Measurements from ENCODE around the gene CSNK1G2.

Gene CSNK1G2

DNA sequence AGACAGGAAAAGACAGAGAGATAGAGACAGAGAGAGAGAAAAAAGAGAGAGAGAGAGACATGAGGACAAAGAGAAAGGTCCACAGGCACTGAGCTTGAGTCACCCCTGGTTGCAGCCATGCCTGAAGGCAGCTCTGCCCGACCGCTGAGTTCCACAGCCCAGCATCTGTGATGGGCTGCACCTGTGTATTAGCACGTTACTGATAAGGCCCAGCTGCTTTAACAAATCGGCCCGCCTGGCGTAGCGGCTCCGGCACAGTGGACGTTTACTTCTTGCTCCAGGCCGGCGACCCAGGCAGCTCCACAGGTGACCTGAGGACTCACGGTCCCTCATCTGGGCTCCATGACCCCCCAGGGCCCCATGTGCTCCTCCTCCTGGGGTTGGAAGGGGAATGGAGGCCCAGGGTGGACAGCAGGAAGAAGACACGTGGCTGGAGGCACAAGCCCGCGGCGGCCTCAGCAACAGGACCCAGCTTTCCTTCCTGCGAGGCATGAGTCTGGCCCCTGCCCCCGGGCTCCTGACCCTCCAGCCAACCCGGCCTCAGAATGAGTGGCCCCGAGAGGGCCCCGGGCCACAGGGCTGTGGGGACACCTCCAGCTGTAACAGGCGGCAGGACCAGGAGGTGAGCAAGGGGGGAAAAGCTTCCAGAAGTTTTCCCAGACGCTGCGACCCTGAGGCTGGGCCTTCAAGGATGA, 3.9 kb upstream of the CSNK1G2 start:
- Histone ChIP-seq H3K27me3 (ENCODE audit: control insufficient read depth, insufficient read depth, low read length) (peaks cover 4% of the 10 kb centered on the region), H3K9me3 (ENCODE audit: control insufficient read depth, low read length) (no peaks in the 10 kb centered on the region), H3K9ac (ENCODE audit: low read length) (no peak overlapping the region), H3K4me3 (ENCODE audit: low read length) (no peak overlapping the region), H3K4me1 (ENCODE audit: control insufficient read depth, insufficient read depth, low read length) (peaks cover 20% of the 10 kb centered on the region), H3K36me3 (ENCODE audit: control insufficient read depth, insufficient read depth, low read length) (no peaks in the 10 kb centered on the region)

DNA sequence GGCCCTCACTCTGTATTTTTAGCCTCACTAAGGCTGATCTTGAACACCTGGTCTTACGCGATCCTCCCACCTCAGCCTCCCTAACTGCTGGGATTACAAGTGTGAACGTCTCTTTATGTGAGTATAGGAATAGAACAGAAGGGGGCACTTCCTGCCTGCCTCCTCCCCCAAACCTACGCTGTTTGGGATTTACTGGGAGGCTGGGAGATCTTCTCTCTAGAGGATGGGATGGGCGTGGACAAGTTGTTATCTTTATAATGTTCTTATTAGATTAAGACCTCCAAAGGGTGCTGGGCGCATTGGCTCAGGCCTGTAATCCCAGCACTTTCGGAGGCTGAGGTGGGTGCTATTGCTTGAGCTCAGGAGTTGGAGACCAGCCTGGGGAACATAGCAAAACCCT, 2.9 kb upstream of the CSNK1G2 start:
- H3K4me1 ChIP-seq (ENCODE audit: control insufficient read depth, insufficient read depth, low read length), result peaks cover 29% of the 10 kb centered on the region
- H3K27me3 ChIP-seq (ENCODE audit: control insufficient read depth, insufficient read depth, low read length), result peaks cover 4% of the 10 kb centered on the region
- no peak overlapping the region for H3K9ac ChIP-seq (ENCODE audit: low read length)
- H3K4me3 ChIP-seq (ENCODE audit: low read length), result no peak overlapping the region
- no peaks in the 10 kb centered on the region for H3K9me3 ChIP-seq (ENCODE audit: control insufficient read depth, low read length)
- no peaks in the 10 kb centered on the region for H3K36me3 ChIP-seq (ENCODE audit: control insufficient read depth, insufficient read depth, low read length)

DNA sequence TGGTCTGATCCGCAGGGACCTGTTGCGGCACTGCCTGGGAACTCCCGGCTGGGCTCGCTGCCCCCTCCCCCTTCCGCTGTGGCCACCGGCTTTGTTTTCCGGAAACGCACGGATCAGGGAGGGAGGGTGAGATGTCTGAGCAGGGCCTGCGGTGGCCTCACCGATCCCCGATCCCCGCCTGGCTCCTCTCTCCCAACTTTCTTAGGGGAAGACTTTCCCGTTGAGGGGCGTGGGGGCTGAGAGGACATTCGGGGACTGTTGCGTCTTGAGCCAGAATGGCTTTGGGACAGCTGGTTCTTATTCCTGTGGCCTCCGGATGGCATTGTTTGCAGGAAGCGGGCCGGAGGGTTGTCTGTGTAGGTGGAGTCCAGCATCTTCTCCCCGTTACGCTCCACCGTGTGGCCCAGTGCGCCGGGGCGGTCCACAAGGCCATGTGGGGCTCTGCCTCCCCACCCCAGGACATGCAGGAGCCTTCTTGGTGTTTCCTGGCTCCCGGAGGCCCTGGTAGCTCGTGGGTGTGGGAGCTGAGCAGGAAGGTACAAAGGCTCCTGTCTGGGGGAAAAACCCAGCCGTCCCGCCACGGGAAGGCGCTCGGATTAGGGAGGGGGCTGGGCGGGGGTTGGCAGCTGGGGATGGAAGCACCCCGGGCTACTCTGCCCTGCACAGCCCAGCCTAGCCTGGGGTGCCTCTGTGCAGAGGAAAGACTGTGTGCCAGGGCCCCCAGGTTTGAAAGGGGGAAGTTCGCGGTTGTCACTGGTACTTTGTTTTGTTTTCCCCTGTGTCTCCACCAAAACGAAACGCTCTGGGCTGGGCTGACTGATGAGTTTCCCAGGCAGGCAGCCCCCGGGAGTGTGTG, 1.3 kb downstream of the CSNK1G2 start:
- no peaks in the 10 kb centered on the region for H3K27me3 ChIP-seq (ENCODE audit: control insufficient read depth, insufficient read depth, low read length)
- peak overlapping the region; percentile 83 for H3K9ac ChIP-seq (ENCODE audit: low read length)
- H3K4me1 ChIP-seq (ENCODE audit: control insufficient read depth, insufficient read depth, low read length), result peaks cover 37% of the 10 kb centered on the region
- H3K36me3 ChIP-seq (ENCODE audit: control insufficient read depth, insufficient read depth, low read length), result no peaks in the 10 kb centered on the region
- no peaks in the 10 kb centered on the region for H3K9me3 ChIP-seq (ENCODE audit: control insufficient read depth, low read length)
- peak overlapping the region; percentile 47 for H3K4me3 ChIP-seq (ENCODE audit: low read length)

DNA sequence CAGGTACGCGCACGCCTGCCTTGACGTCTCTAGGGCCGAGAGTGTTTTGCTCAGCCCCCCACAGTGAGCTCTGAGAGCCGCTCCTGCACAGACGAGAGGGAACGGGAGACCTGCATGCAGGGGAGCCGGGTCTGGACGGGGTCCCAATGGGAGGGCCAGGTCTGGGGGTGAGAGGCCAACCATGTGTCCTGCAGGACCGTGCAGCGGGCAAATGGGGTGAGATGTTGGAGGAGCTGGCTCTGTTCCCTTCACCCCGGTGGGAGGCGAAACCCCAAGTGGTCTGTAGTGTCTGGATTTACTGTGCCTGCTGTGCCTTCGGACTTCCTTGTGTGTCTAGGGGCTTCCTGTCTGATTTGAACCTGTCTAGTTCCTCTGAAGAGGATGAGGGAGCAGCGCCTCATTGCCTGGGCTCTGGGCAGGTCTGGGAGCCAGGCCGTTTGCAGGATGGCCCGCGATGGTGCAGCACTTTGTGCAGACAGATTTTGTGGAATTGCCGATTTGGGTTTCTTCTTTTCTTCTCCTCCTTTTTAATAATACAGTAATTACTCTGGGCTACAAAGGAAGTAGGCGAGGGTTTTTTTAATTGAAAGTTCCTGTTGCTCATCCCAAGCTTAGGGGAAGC, 2.1 kb downstream of the CSNK1G2 start:
- Histone ChIP-seq H3K4me3 (ENCODE audit: low read length) (no peak overlapping the region), H3K4me1 (ENCODE audit: control insufficient read depth, insufficient read depth, low read length) (peaks cover 42% of the 10 kb centered on the region), H3K27me3 (ENCODE audit: control insufficient read depth, insufficient read depth, low read length) (no peaks in the 10 kb centered on the region), H3K9ac (ENCODE audit: low read length) (peak overlapping the region; percentile 83), H3K36me3 (ENCODE audit: control insufficient read depth, insufficient read depth, low read length) (no peaks in the 10 kb centered on the region), H3K9me3 (ENCODE audit: control insufficient read depth, low read length) (no peaks in the 10 kb centered on the region)

DNA sequence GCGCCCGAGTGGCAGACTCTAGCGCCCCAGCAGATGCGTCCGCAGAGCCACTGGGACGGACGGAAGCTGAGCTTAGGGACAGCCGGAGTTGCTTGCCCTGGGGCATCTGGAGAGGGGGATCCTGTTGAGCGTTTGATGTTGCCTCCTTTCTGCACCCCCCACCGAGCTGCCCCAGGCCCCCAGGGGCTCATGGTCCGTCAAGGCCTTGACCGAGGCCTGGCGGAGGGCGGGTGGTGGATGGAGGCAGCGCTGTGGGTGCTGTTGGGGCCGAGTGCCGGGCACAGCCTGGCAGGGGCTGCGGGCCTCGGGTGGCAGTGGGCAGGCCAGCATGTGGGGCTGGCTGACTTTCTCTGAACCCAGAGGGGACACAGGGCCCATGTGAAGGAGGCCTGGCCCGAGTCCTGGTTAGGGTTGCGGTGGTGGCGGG, 2.7 kb downstream of the CSNK1G2 start:
- no peaks in the 10 kb centered on the region for H3K9me3 ChIP-seq (ENCODE audit: control insufficient read depth, low read length)
- H3K4me1 ChIP-seq (ENCODE audit: control insufficient read depth, insufficient read depth, low read length), result peaks cover 42% of the 10 kb centered on the region
- no peaks in the 10 kb centered on the region for H3K36me3 ChIP-seq (ENCODE audit: control insufficient read depth, insufficient read depth, low read length)
- H3K4me3 ChIP-seq (ENCODE audit: low read length), result no peak overlapping the region
- H3K9ac ChIP-seq (ENCODE audit: low read length), result no peak overlapping the region
- H3K27me3 ChIP-seq (ENCODE audit: control insufficient read depth, insufficient read depth, low read length), result no peaks in the 10 kb centered on the region

DNA sequence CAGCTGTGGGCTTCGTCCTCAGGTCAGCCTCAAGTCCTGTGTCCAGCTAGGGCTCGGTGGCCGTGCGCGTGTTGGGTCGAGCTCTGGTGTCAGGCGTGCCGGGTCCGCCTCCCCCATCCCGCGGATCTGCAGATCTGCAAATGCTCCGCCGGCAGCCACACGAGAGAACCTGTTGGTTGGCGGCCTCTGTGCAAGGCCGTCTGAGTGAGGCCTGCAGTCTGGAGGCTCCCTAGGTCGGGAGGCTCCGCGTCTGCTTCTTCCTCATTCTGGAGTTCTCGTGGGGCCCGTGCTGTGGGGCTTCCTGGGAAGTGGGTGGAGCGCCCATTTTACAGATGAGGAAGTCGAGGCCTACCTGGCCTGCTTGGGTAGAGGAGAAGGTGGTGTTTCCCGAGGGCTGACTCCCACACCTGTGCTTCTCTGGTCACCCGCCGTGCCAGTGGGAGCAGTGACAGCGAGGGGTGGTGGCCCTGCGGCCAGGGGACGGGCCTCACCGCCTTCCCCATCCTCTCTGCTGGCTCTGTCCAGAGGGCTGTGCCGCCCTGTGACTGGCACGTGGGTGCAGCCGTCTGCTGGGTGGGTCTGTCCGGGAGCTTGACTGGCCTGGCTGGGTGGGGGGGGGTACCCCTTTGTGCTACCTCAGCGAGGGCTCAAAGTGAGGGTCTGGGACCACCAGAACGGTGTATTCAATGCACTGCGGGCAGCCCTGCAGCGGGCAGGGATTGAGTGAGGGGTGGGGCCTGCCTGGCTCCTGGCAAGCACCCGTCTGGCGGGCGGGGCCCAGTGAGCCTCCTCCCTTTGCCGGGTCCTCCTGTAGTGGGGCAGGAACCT, 3.3 kb downstream of the CSNK1G2 start:
- no peaks in the 10 kb centered on the region for H3K36me3 ChIP-seq (ENCODE audit: control insufficient read depth, insufficient read depth, low read length)
- no peaks in the 10 kb centered on the region for H3K9me3 ChIP-seq (ENCODE audit: control insufficient read depth, low read length)
- H3K27me3 ChIP-seq (ENCODE audit: control insufficient read depth, insufficient read depth, low read length), result no peaks in the 10 kb centered on the region
- H3K4me1 ChIP-seq (ENCODE audit: control insufficient read depth, insufficient read depth, low read length), result peaks cover 41% of the 10 kb centered on the region
- H3K4me3 ChIP-seq (ENCODE audit: low read length), result no peak overlapping the region
- H3K9ac ChIP-seq (ENCODE audit: low read length), result no peak overlapping the region

DNA sequence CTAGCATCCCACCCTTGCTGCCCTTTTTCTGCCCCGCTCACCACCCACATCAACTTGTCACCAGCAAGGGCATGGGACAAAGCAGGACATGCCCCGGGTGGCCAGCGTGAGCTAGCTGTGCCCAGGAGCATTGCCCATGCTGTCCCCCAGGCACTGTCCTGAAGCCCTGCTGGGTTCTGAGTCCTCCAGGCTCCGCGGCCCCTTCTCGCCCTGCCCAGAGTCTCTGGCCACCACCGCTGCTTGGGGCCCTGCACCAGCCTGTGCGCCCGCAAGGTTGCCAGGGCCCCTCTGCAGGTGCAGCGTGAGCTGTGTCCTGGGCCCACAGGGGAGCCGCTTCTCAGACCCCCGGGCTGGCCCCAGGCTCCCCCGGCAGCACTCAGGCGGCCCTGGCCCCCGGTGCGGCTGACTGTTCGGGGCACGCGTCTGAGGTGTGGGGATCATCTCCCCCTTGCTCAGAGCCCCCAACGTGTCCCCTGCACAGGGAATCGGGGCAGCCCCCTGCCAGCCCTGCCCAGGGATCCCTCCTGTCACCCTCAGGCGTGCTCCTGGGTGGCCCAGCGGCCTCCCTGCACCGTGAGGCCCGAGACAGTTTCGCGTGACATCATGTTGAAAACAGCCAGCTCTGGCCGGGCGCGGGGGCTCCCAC, 4.1 kb downstream of the CSNK1G2 start:
- Histone ChIP-seq H3K9ac (ENCODE audit: low read length) (no peak overlapping the region), H3K27me3 (ENCODE audit: control insufficient read depth, insufficient read depth, low read length) (no peaks in the 10 kb centered on the region), H3K36me3 (ENCODE audit: control insufficient read depth, insufficient read depth, low read length) (no peaks in the 10 kb centered on the region), H3K4me3 (ENCODE audit: low read length) (no peak overlapping the region), H3K4me1 (ENCODE audit: control insufficient read depth, insufficient read depth, low read length) (peaks cover 34% of the 10 kb centered on the region), H3K9me3 (ENCODE audit: control insufficient read depth, low read length) (no peaks in the 10 kb centered on the region)

DNA sequence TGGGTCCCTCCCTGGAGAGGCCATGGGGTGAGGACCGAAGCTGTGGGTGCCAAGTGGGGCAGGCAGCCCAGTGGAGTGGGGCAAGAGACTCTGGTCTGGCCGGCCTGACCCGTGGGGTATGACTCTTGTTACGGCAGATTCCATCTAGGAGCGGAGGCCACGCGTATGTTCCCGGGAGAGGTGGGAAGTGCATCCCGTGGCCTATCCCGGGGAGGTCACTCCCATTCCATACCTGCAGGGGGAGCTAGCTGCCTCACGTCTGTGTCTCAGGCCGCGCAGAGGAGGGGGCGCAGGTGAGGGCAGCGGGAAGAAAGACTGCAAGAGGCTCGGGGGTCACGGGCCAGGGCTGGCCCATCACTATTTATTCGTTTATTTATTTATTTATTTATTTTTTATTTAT, 4.9 kb downstream of the CSNK1G2 start:
- Histone ChIP-seq H3K4me3 (ENCODE audit: low read length) (no peak overlapping the region), H3K27me3 (ENCODE audit: control insufficient read depth, insufficient read depth, low read length) (no peaks in the 10 kb centered on the region), H3K9ac (ENCODE audit: low read length) (no peak overlapping the region), H3K4me1 (ENCODE audit: control insufficient read depth, insufficient read depth, low read length) (peaks cover 30% of the 10 kb centered on the region), H3K9me3 (ENCODE audit: control insufficient read depth, low read length) (no peaks in the 10 kb centered on the region), H3K36me3 (ENCODE audit: control insufficient read depth, insufficient read depth, low read length) (no peaks in the 10 kb centered on the region)

DNA sequence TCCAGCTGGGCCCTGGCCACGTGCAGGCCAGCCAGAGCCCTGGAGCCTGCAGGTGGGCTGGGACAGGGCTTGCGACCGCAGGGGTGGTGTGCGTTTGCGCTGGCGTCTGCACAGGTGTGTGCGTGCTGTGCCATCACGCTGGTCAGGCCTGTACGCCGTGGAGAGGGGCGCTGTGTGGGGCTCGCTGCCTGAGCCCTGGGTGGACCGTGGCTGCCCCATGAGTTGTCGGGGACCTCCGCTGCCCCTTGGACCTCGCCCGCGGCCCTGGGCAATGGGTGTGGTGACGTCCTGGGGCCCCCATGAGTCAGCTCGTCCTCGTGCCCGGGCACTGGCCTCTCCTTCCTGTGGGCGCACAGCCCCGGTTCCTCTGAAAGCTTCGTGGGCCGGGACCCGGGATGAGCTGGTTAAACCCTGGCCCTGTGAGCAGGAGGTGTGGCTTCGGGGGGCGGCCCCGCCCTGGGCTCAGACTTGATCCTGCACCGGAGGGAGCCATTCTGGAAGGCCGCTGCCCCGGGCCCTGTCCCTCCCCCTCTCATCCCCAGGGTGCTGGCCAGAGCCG, 6.8 kb downstream of the CSNK1G2 start:
- H3K4me1 ChIP-seq (ENCODE audit: control insufficient read depth, insufficient read depth, low read length), result peaks cover 25% of the 10 kb centered on the region
- H3K9me3 ChIP-seq (ENCODE audit: control insufficient read depth, low read length), result no peaks in the 10 kb centered on the region
- no peak overlapping the region for H3K4me3 ChIP-seq (ENCODE audit: low read length)
- no peaks in the 10 kb centered on the region for H3K36me3 ChIP-seq (ENCODE audit: control insufficient read depth, insufficient read depth, low read length)
- H3K9ac ChIP-seq (ENCODE audit: low read length), result no peak overlapping the region
- no peaks in the 10 kb centered on the region for H3K27me3 ChIP-seq (ENCODE audit: control insufficient read depth, insufficient read depth, low read length)

DNA sequence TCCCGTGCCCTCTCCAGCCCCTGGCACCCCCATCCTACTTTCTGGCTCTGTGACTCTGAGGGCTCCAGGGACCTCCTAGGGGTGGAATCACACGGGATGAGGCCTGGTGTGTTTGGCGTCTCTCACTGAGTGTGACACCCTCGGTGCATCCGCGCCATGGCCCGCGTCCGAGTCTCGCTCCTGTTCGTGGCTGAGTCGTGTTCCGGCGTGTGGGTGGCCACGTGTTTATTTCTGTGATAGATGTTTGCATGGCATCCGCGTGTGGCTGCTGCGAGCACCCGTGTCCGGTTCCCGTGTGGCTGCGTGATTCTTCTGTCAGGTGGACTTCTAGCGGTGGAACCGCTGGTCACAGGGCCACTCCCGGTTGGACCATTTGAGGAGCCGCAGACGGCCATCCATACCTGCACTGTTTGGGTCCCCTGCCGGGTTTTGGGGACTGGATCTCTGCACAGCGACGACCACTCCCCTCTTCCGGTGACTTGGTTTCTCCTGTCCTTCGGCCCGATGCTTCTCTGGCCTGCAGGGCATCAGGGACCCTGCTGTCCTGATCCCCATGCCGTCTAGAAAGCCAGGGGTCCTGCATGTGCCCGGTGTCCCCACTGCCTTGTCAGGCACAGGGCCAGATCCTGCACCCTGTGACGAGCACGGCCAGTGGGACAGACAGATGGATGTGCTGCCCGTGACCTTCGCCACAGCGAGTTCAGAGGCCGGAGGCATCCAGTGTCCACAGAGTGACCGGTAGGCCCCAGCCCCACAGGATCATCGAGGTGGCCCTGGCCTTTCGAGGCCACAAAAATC, 8.5 kb downstream of the CSNK1G2 start:
- H3K27me3 ChIP-seq (ENCODE audit: control insufficient read depth, insufficient read depth, low read length), result no peaks in the 10 kb centered on the region
- no peaks in the 10 kb centered on the region for H3K36me3 ChIP-seq (ENCODE audit: control insufficient read depth, insufficient read depth, low read length)
- H3K9ac ChIP-seq (ENCODE audit: low read length), result no peak overlapping the region
- H3K4me3 ChIP-seq (ENCODE audit: low read length), result no peak overlapping the region
- H3K4me1 ChIP-seq (ENCODE audit: control insufficient read depth, insufficient read depth, low read length), result peaks cover 11% of the 10 kb centered on the region
- no peaks in the 10 kb centered on the region for H3K9me3 ChIP-seq (ENCODE audit: control insufficient read depth, low read length)
